GM19193 (cell line): ENCODE measurements around the gene ZSWIM8.

Experiments
- POLR2A ChIP-seq: IDR thresholded peaks from 4 replicates; pipeline ENCODE4 v1.6.1; 2011; ENCODE audit not compliant: insufficient read depth, insufficient read length; ENCODE audit errors: extremely low read depth

The ZSWIM8 gene

GRCh38 chr10:73818402-73818801, 33.0 kb downstream of the ZSWIM8 start:
- no peak for TF ChIP-seq POLR2A

- no peak for TF ChIP-seq POLR2A
These were observed 33.7 kb downstream of the ZSWIM8 start for GRCh38 chr10:73819081-73819480.

- TF ChIP-seq POLR2A = no peak
These were observed 34.2 kb downstream of the ZSWIM8 start for GRCh38 chr10:73819513-73820093.

- no peak for TF ChIP-seq POLR2A
These were observed 38.0 kb downstream of the ZSWIM8 start for GRCh38 chr10:73823391-73823790.

- TF ChIP-seq POLR2A = no peak
These were observed 38.8 kb downstream of the ZSWIM8 start for GRCh38 chr10:73824146-73824725.

GRCh38 chr10:73827346-73828089, 42.1 kb downstream of the ZSWIM8 start:
- TF ChIP-seq POLR2A = no peak

- no peak for TF ChIP-seq POLR2A
These were observed 42.8 kb downstream of the ZSWIM8 start for GRCh38 chr10:73828161-73828560.

- no peak for TF ChIP-seq POLR2A
These were observed 51.1 kb downstream of the ZSWIM8 start for GRCh38 chr10:73836427-73836980.

GRCh38 chr10:73837072-73837471, 51.7 kb downstream of the ZSWIM8 start:
- TF ChIP-seq POLR2A = no peak

GRCh38 chr10:73838008-73838567, 52.7 kb downstream of the ZSWIM8 start:
- TF ChIP-seq POLR2A = no peak

GRCh38 chr10:73838827-73839226, 53.4 kb downstream of the ZSWIM8 start:
- no peak for TF ChIP-seq POLR2A

GRCh38 chr10:73839276-73839966, 54.0 kb downstream of the ZSWIM8 start:
- no peak for TF ChIP-seq POLR2A

GRCh38 chr10:73840056-73840402, 54.6 kb downstream of the ZSWIM8 start:
- TF ChIP-seq POLR2A = no peak

GRCh38 chr10:73840403-73841060, 55.1 kb downstream of the ZSWIM8 start:
- TF ChIP-seq POLR2A = no peak

- no peak for TF ChIP-seq POLR2A
These were observed 55.6 kb downstream of the ZSWIM8 start for GRCh38 chr10:73841061-73841421.
